ENCODE measurements around the gene ST3GAL2. TPM values are rescaled to one million over a fixed set of nuclear protein-coding genes. Genes with fewer than 3 reads are reported as not detected.

Gene ST3GAL2
- total and polyA plus RNA-seq, 2 donors (not counting 3 experiments of a cell fraction or from before 2014, with no cell fraction given) = 23.0 to 50.4 TPM

GRCh38 chr16:70383421-70383960 lies 55.4 kb downstream of the ST3GAL2 start:
- Histone ChIP-seq H3K27ac (ENCODE audit: insufficient read depth, low read depth, low read length) (no peak overlapping the region), H3K9me3 (replicated peaks; ENCODE audit: control insufficient read depth, insufficient read depth, low read length) (no peaks in the 10 kb centered on the region), H3K79me2 (ENCODE audit: control insufficient read depth, insufficient read depth, low read length) (peaks cover 10% of the 10 kb centered on the region), H3K9ac (replicated peaks; ENCODE audit: extremely low read depth, insufficient read depth, low read length) (no peak overlapping the region), H3K9me1 (replicated peaks; ENCODE audit: control insufficient read depth, extremely low read depth, insufficient read depth, low read length) (no peaks in the 10 kb centered on the region), H3K4me1 (ENCODE audit: control insufficient read depth, extremely low read depth, insufficient read depth, low read length) (peaks cover 6% of the 10 kb centered on the region), H3K4me2 (ENCODE audit: insufficient read depth, low read length) (no peak overlapping the region), H3K27me3 (ENCODE audit: control insufficient read depth in 2 of 2, insufficient read depth in 2 of 2, low read length in 2 of 2) (no peaks in the 10 kb centered on the region), H3K36me3 (ENCODE audit: control insufficient read depth in 2 of 2, extremely low read depth in 1 of 2, insufficient read depth in 2 of 2, low read length in 2 of 2) (peaks cover 0 to 16% of the 10 kb centered on the region in 2 experiments), H3K4me3 (replicated peaks in 1 of 3; ENCODE audit: insufficient read depth in 1 of 3, low read depth in 1 of 3, low read length in 3 of 3) (no peak overlapping the region), H2AFZ (ENCODE audit: low read depth, low read length) (no peak overlapping the region), H4K20me1 (replicated peaks; ENCODE audit: control insufficient read depth, extremely low read depth, insufficient read depth, low read length) (no peaks in the 10 kb centered on the region)
- CTCF ChIA-PET = no interaction called here
- DNase-seq (ENCODE audit: low read depth, low spot score) (no peak), FAIRE-seq (no peak)
- dilution Hi-C loops (cut with MboI; ENCODE audit: extremely low pct_ligation_motif_present, low sequenced_read_pairs) (no loop called here), intact Hi-C loops (cut with micrococcal nuclease) (no loop called here)
- TF ChIP-seq EZH2 (IDR thresholded peaks at IDR 0.05; ENCODE audit: borderline replicate concordance, low read depth, low read length, severe bottlenecking) (no peak), MYC (IDR thresholded peaks at IDR 0.05; ENCODE audit: low read depth, low read length) (no peak), JUN (IDR thresholded peaks at IDR 0.05; ENCODE audit: borderline replicate concordance, insufficient read depth, insufficient read length, low read depth) (no peak), POLR2A (IDR thresholded peaks at IDR 0.05; ENCODE audit: low read depth, low read length) (no peak), CTCF (IDR thresholded peaks at IDR 0.05; ENCODE audit: extremely low read depth in 1 of 2, insufficient read depth in 1 of 2, low read depth in 1 of 2, low read length in 2 of 2) (no peak), POLR2AphosphoS5 (IDR thresholded peaks at IDR 0.05; ENCODE audit: insufficient read depth, low read depth, low read length) (no peak), GATA2 (IDR thresholded peaks at IDR 0.05; ENCODE audit: insufficient read depth, insufficient read length, low read depth, low read length) (no peak), MAX (IDR thresholded peaks at IDR 0.05; ENCODE audit: insufficient read depth, insufficient read length) (no peak), FOS (IDR thresholded peaks at IDR 0.05; ENCODE audit: borderline replicate concordance, insufficient read depth, low read length) (no peak)
- POLR2A ChIA-PET = no interaction called here
- BruUV-seq (replicated peaks) = no TSS peak

Measured in endothelial cell of umbilical vein (primary cell).